K562 (cell line): ENCODE results near the gene KMT2E.

Source experiments
- ARID3A ChIP-seq: IDR thresholded peaks from 2 replicates; pipeline ENCODE4 v1.6.1; 2012; ENCODE audit warnings: low read depth, low read length, improper control_type of control experiment, borderline replicate concordance
- ATF7 ChIP-seq: fragments of 450-650 bp; IDR thresholded peaks from 2 replicates; pipeline ENCODE4 v1.7.1; 2014; ENCODE audit warnings: mild to moderate bottlenecking, moderate library complexity
- BRCA1 ChIP-seq, 2 experiments: fragments of 450-650 bp in 1 of 2; sonication (generic) in 1 of 2; formaldehyde crosslinking in 1 of 2; IDR thresholded peaks; 2 replicates each; pipeline versions ENCODE4 v1.5.0 to v1.6.1; 2017 to 2020; ENCODE audit warnings: mild to moderate bottlenecking in 1 of 2, missing genetic modification reagents in 1 of 2
- EP300 ChIP-seq: IDR thresholded peaks from 2 replicates; pipeline ENCODE4 v1.6.1; 2012; ENCODE audit warnings: low read length, improper control_type of control experiment
- JUN ChIP-seq, 2 experiments: sonication (generic) in 1 of 2; formaldehyde crosslinking in 1 of 2; IDR thresholded peaks; 2 replicates each; pipeline versions ENCODE4 v1.6.1 to v1.8.0; 2012 to 2022; ENCODE audit warnings: borderline replicate concordance in 2 of 2, mild to moderate bottlenecking in 2 of 2, improper control_type of control experiment in 1 of 2, low read depth in 1 of 2, low read length in 1 of 2, missing genetic modification reagents in 1 of 2
- PCBP2 ChIP-seq: fragments of 200-400 bp; formaldehyde crosslinking; IDR thresholded peaks from 2 replicates; pipeline ENCODE4 v1.6.1; 2018; ENCODE audit warnings: low read length, low read depth, mild to moderate bottlenecking, moderate library complexity; ENCODE audit not compliant: poor library complexity, severe bottlenecking
- POLR2A ChIP-seq: fragments of 450-650 bp; conservative IDR thresholded peaks from 2 replicates; pipeline ENCODE4 v1.6.1; 2016
- RFX5 ChIP-seq: IDR thresholded peaks from 2 replicates; pipeline ENCODE4 v1.6.1; 2011; ENCODE audit warnings: low read depth, mild to moderate bottlenecking, improper control_type of control experiment, low read length
- SRSF9 ChIP-seq: fragments of 200-400 bp; formaldehyde crosslinking; IDR thresholded peaks from 2 replicates; pipeline ENCODE4 v1.6.1; 2017; ENCODE audit warnings: low read depth, low read length, borderline replicate concordance
- ZNF24 ChIP-seq: fragments of 450-650 bp; IDR thresholded peaks from 2 replicates; pipeline ENCODE4 v1.6.1; 2016

GRCh38 chr7:105060437-105060836 lies 46.4 kb downstream of the KMT2E start:
- TF ChIP-seq POLR2A (no peak), PCBP2 (no peak), ATF7 (no peak), JUN (IDR thresholded peaks at IDR 0.05; ENCODE audit: borderline replicate concordance, low read depth, low read length) (no peak), JUN (CRISPR knock-in tag; IDR thresholded peaks at IDR 0.05; ENCODE audit: borderline replicate concordance) (no peak), SRSF9 (no peak), BRCA1 (IDR thresholded peaks at IDR 0.05) (no peak), BRCA1 (CRISPR knock-in tag; IDR thresholded peaks at IDR 0.05) (no peak), ZNF24 (no peak), EP300 (no peak), ARID3A (no peak), RFX5 (no peak)
